ENCODE results near the gene FBXL7. TPM values are rescaled to one million over a fixed set of nuclear protein-coding genes. Genes with fewer than 3 reads are reported as not detected.

The FBXL7 gene
- total RNA-seq, 1 donor from 2014 or later, result 5.3 TPM

GRCh38 chr5:15577132-15577531 is 77.2 kb downstream of the FBXL7 start:
- DNase-seq (ENCODE audit: low read depth, low spot score), result no peak

GRCh38 chr5:15577831-15578230 is 77.9 kb downstream of the FBXL7 start:
- DNase-seq (ENCODE audit: low read depth, low spot score), result no peak

DNA sequence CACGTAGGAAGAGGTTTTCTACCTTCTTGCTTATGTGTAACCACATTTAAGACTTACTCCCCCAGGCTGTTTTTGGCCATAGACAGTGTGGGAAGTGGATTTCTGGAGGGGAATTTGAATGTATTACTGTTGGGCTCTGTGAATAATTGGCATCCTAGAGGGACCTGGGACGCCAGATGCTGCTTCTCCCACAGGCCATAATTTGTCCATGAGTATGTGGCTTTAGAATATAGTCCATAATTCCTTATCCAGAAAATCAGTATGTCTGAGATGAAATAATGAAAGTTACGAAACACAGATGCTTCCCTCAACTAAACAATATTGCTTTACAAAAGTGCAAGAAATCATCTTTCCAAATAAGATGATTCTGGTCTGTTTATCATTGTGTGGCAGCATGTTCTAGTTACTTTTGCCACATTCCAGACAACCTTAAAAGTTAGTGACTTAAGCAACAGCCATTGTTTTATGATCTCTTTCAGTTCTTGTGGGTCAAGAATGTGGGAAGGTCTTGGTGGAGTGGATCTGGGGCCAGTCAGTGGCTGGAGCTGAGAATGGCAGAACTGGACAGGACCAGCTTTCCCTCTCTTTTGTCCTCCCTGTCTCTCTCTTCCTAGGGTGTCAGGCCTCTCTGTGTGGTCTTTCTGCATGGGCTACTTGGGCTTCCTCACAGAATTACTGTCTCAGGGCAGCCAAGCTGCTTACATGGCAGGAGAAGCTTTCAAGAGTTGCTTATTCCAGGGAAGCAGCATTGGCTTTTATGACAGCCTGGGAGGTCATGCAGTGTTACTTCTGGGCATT is 79.4 kb downstream of the FBXL7 start:
- DNase-seq (ENCODE audit: low read depth, low spot score), result no peak

- no peak for DNase-seq (ENCODE audit: low read depth, low spot score)
Measured at GRCh38 chr5:15584528-15584927, 84.5 kb downstream of the FBXL7 start.

DNA sequence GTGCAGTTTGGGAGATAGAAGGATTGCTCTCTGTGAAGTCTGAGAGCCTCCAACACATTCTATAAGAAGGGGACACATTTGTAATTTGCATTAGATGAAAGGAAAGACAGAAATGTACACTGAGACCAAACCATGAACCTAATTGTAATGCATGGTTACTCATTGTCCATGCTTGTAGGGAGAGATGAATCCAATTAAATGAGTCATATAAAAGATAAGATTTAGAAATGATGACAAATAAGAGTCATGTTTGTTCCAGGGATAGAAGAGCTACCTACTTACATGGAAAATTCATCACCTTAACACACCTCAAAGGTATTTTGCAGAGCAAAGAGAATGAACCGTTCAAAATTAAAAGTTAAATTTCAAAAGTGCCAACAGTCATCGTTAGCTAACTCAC is 85.1 kb downstream of the FBXL7 start:
- no peak for DNase-seq (ENCODE audit: low read depth, low spot score)

DNA sequence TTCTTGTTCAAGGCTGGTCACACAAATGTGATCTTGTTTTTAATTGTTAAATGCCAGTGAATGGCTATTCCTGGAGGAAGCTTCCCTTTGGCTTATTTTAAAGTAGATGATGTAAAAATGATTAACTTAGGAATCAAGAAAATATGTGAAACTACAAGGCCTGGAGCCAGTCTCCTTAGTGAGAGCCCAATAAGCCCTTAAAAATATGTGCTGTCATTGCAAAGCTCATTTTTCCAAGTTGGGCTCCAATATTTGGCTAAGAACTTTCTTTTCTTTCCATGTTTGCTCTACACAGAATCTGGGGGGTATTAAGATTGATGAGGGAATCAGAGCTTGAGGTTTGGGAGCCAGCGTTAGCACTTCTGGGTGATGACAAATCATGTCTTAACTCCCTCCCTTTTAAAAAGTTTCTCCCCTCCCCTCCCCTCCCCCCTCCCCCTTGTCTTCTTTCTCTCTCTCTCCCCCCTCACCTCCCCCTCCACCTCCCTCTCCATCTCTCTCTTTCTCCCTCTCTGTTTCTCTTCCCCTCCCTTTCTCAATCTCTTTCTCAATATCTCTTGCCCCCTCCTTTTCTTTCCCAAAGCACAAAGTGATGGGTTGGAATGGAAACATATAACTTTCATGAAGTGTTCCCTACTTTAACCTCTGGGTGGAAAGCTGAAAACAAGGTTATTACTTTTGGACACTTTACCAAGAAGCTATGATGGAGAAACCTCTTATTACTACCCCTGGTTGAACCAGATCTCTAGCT is 86.0 kb downstream of the FBXL7 start:
- no peak for DNase-seq (ENCODE audit: low read depth, low spot score)

DNA sequence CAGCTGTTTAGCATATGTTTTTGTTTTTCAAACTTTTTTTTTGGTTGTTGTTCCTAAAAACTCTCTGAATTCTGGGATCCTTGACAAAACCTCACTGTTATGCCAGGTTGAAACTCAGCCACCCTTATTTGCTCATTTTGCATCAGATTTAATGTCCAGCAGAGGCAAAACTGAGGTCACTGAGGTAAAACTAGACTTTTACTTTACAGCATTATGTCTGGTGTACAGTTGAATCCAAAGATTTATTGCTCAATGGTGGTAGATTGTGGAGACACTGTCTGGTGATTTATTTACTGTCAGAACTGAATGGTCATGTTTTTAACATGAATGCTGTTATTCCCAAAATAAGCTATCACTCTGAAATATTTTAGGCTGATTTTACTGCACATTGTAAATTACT is 87.9 kb downstream of the FBXL7 start:
- DNase-seq (ENCODE audit: low read depth, low spot score), result no peak

DNA sequence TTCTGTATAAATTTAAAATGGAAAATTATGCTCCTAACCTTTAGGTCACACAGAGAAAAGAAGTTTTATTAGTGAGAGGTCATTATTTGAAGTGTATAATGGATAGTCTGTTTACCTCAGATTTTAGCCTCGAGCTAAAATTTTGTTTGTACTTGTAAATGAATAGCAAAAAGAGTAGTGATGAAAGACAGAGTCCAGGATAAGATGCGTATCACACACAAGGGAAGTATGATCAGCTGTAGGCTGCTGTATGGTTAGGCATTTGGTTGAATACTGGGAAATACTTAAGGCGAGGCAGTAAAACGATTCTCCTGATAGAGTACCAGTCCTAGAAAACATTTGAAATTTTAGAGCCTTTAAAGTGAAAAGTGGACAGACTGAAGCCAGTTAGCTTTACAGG is 92.7 kb downstream of the FBXL7 start:
- no peak for DNase-seq (ENCODE audit: low read depth, low spot score)

GRCh38 chr5:15594977-15595568 is 95.1 kb downstream of the FBXL7 start:
- DNase-seq (ENCODE audit: low read depth, low spot score), result no peak

DNA sequence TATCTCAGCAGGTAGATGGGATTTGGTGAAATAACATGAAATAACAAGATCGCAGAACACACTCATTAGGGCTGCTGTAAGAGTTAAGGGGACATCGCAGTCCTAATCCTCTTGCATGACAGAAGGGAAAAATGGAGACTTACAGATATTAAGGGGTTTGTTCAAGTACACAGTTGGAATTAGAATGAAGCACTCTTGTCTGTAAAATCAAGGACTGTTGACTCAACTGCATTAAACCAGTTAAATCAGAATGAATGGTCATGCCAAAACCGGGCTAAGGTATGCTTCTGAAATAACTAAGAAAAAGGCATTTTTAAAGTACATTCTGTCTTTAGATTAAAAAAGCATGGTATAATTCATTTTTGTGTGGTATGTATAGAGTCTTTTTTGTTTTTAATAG is 95.9 kb downstream of the FBXL7 start:
- no peak for DNase-seq (ENCODE audit: low read depth, low spot score)

GRCh38 chr5:15596936-15597335 is 97.0 kb downstream of the FBXL7 start:
- DNase-seq (ENCODE audit: low read depth, low spot score), result no peak

GRCh38 chr5:15597804-15598203 is 97.8 kb downstream of the FBXL7 start:
- DNase-seq (ENCODE audit: low read depth, low spot score), result no peak

DNA sequence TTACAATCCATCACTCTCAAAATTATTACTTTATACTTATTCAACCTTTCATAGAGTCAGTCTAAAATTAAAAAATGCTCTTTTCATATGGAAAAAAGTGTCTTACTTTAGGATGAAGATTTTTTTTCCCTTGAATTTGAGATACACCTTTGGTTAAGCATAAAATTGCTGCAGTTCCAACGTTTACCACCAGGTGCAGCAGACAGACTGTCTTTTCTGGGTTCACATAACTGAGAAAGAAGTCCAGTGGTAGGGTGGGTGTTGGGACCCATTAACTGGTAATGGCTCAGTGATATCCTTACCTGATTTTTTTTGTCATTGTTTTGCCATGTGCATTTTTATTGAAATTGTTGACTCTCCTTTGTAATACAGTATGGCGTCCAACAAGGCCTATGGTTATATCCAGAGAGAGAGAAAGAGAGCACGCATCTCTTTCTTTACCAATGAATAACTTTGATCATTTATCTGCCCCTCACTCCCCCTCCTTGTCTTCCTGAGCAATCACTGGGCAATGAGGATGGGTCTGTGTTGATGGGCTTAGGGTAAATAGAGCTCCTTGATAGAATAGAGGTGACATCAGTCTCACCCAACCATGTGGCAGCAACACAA is 98.4 kb downstream of the FBXL7 start:
- DNase-seq (ENCODE audit: low read depth, low spot score), result no peak

DNA sequence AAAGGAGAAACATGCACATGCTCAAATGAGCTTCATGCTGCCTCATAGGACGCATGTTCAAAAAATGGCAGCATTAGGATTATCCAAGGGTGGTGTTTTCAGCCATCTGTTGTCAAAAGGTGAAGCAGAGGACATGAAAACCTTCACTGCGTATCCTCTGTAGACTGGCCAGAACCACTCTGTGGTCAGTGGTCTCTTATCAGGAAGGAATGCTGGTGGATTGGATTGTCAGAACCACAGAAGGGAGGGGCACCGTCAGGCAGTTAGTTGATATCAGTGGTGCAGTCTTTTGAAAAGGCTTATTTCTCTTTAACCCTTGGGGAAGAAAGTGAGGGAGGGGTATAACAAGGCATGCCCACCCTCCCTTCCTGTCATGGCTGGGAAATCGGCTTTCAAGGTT is 100.1 kb downstream of the FBXL7 start:
- no peak for DNase-seq (ENCODE audit: low read depth, low spot score)

DNA sequence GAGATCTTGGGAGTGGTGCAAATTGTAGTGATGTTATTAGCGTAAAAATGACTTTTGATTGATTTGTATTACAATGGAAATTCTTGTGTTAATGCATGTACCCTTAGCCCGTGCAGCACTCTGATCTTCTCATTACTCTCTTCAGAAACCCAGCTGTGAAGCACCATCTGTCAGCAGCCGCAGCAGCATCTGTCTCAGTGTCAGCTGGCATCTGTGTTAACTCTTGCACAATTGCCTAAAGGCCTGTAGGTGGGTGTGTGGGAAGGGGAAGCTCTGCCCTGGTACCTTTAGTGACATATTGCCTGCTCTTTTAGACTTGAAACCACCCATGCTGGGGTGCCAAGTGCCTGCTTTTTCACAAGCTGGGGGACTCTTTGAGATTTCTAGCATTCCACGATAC is 101.3 kb downstream of the FBXL7 start:
- no peak for DNase-seq (ENCODE audit: low read depth, low spot score)

DNA sequence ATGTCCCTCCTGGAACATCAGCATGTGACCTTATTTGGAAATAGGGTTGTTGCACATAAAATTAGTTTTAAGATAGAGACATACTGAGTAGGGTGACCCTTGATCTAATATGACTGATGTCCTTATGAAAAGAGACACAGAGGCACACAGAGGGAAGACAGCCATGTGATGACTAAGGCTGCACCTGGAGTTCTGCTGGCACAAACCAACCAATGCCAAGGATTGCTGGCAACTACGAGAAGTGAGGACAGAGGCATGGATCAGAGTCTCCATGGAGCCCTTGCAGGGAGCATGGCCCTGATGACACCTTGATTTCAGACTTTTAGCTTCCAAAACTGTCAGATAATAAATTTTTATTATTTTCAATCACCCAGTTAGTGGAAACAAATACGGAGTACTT is 101.9 kb downstream of the FBXL7 start:
- no peak for DNase-seq (ENCODE audit: low read depth, low spot score)

DNA sequence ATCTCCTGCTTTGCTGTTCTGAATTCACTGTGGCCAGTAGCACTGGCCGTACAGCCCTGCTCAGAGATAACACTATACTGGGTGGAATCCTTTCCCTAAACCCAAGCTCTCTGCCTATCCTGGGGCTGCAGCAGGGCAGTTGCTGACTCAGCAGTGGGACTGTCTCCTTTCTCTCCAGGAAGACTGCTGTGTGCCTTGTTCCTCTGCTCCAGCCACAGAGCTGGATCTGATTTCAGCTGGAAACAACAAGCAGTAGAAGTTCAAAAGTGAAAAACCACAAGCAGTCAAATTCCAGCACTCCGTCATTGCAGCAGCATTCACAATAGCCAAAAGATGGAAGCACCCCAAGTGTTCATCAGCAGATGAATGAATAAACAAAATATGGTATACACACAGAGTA is 105.0 kb downstream of the FBXL7 start:
- no peak for DNase-seq (ENCODE audit: low read depth, low spot score)

DNA sequence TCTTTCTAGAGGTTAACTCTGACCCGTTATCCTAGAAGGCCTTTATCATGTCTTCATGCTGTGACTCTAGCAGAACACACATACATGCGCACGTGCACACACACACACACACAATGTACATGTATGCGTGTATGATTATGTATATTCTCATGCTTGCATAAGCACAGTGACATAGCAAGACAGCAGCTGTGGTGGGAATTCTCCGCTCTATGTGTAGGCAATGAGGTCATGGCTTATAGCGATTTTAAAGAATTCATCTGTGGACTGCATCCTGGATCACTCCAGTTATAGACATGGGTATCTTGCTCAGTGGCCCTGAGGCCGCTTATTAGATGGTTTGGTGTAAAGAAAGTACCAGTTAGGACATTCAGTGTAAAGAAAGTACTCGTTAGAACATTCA is 106.2 kb downstream of the FBXL7 start:
- no peak for DNase-seq (ENCODE audit: low read depth, low spot score)

- no peak for DNase-seq (ENCODE audit: low read depth, low spot score)
Measured at GRCh38 chr5:15607076-15607475, 107.1 kb downstream of the FBXL7 start.

DNA sequence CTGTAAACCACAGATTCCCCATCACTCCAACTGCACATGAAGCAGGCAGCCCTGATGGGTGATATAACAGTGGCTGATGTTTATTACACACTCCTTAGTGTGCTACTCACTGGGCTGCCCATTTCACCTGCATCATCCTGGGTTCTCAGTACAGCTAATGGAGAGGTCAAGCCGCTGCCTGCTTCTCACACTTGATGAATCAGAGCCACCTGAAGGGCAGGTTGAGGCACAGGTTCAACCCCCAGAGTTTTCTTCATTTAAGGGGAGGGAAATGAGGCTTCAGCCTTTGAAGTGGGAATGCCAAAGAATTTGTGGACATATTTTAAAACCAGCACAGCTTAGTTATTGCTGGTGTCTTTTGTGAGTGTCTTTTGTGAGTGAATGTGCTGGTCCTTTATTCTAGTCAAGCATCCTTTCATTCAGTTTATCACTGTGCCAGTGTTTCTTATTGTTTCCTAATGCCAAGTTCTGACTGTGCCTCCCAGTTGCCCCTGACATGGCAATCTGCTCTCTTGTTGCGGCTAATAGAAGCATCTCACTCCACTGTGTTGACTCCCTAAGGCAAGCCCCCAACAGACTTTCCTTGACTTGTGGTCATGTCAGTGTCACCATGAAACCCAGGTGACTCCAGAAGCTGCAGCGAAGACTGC is 109.2 kb downstream of the FBXL7 start:
- DNase-seq (ENCODE audit: low read depth, low spot score), result no peak

- DNase-seq (ENCODE audit: low read depth, low spot score), result peak; percentile 62
Measured at GRCh38 chr5:15610216-15610615, 110.2 kb downstream of the FBXL7 start.

DNA sequence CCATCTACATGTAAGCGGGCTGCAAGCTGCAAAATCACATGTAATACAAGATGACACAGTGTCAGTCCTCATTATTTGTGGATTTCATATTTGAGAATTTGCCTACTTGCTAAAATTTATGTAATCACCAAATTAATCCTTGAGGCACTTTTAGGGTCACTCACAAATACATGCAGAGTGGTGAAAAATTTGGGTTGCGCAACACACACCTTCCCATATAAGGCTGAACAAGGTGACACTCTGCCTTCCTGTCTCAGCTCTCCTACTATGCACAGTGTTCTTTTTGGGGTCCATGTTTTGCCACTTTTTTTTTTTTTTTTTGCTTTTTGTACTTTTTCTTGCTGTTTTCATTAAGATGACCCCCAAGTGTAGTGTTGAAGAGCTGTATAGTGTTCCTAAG is 111.0 kb downstream of the FBXL7 start:
- DNase-seq (ENCODE audit: low read depth, low spot score), result no peak
